Prostate gland (tissue), 2 donors: ENCODE measurements around the gene ARRB1. TPM values are rescaled to one million over a fixed set of nuclear protein-coding genes. Genes with fewer than 3 reads are reported as not detected.
A peak's percentile ranks its signal among the peaks of the same experiment; 100 is the strongest.

ENCODE experiments used
- DNase-seq: peaks from one replicate; pipeline ENCODE4 v3.0.0-alpha.2; 2019; ENCODE audit warnings: low spot score
- H3K27ac ChIP-seq, 2 donors: fragments of 200-600 bp; sonication (generic); 2 replicates each; pipeline ENCODE4 v1.5.1; 2017 to 2019
- H3K27me3 ChIP-seq: fragments of 200-600 bp; sonication (generic); replicated peaks from 2 replicates; pipeline ENCODE4 v1.5.1; 2019; ENCODE audit not compliant: insufficient read depth
- H3K36me3 ChIP-seq, 2 donors: fragments of 200-600 bp; sonication (generic); 1 replicate in 1 of 2; 2 replicates in 1 of 2; pipeline versions ENCODE4 v1.5.1 to v1.8.1; 2017 to 2019
- H3K4me1 ChIP-seq: fragments of 200-600 bp; sonication (generic); replicated peaks from 2 replicates; pipeline ENCODE4 v1.5.1; 2019
- H3K4me3 ChIP-seq, 2 donors: fragments of 200-600 bp; sonication (generic); 2 replicates each; pipeline ENCODE4 v1.5.1; 2017 to 2019
- H3K9me3 ChIP-seq: fragments of 200-600 bp; sonication (generic); 2 replicates; pipeline ENCODE4 v1.5.1; 2017
- POLR2A ChIP-seq: fragments of 450-650 bp; IDR thresholded peaks from one replicate; pipeline ENCODE4 v1.6.1; 2016; ENCODE audit warnings: antibody characterized with exemption, mild to moderate bottlenecking
- POLR2AphosphoS5 ChIP-seq: sonication (generic); formaldehyde crosslinking; IDR thresholded peaks from one replicate; pipeline ENCODE4 v1.6.1; 2017; ENCODE audit warnings: antibody characterized with exemption
- WGBS: methylation state at CpG from one replicate; pipeline ENCODE4 v1.1.5; 2018; 5-methylcytosine and 5-hydroxymethylcytosine counted together
- intact Hi-C: fragments of 100-400 bp; cut with DNase I; formaldehyde crosslinking; loops from one replicate; pipeline ENCODE4 v1.14.2; 2022
- total RNA-seq, 2 donors: library from RNA; depleted of rRNA; stranded (reverse); fragments of >200 nt; gene quantifications; one replicate each; pipeline ENCODE4 v1.1.0, GENCODE V29; 2016
- TF ChIP-seq, protein P1 (sequence below), 4 experiments: fragments of 200-600 bp in 2 of 4; fragments of 450-650 bp in 2 of 4; sonication (generic) in 2 of 4; IDR thresholded peaks; 1 replicate in 3 of 4; 2 replicates in 1 of 4; pipeline ENCODE4 v1.5.1; 2016 to 2019; ENCODE audit warnings: antibody characterized with exemption in 4 of 4, mild to moderate bottlenecking in 2 of 4, moderate library complexity in 2 of 4

Gene ARRB1
- total RNA-seq, 2 donors from 2014 or later, result 31.9 to 64.7 TPM

DNA sequence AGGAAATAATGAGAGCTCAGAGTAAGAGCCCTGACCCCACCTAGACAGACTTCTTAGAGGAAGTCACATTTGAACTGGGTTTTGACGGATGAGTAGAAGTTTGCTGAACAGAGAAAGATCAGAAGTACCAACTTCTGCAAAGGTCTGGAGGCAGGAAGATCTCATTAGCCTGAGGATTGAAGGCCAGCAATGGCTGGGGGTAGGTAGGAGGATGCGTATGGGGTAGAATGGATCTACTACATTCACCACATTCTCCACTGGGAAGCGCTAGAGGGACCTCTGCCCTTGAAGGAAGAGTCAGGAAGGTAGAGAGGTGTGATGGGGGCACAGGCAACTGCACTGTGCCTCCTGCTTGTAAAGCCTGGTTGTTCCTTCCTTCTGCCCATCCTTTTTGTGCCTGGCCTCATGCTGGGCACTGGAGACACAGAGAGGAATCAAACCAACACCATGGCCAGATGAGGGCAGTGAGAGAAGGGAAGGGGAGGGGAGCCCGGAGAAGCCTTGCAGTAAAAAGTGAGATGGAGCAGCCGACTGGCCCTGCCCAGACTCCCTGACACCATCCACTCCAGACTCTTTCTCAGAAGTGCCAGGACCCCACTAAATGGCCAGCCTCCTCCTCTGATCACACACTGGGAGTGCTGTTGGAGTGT lies 106.0 kb downstream of the ARRB1 start:
- Histone ChIP-seq H3K4me3 (no peak overlapping the region), H3K36me3 (no peaks in the 10 kb centered on the region), H3K9me3 (no peaks in the 10 kb centered on the region), H3K27ac (no peak overlapping the region), H3K27me3 (peaks cover 2% of the 10 kb centered on the region), H3K4me1 (peaks cover 3% of the 10 kb centered on the region)
- DNase-seq, result no peak
- WGBS, result 73% methylated on average over 5 of the region's 5 CpGs
- intact Hi-C loops, result loop anchor here (2.0 to 5.0 kb wide), 2 partner anchors 221 to 313 kb away; no protein-coding TSS in a partner anchor
- TF ChIP-seq, protein P1, sequence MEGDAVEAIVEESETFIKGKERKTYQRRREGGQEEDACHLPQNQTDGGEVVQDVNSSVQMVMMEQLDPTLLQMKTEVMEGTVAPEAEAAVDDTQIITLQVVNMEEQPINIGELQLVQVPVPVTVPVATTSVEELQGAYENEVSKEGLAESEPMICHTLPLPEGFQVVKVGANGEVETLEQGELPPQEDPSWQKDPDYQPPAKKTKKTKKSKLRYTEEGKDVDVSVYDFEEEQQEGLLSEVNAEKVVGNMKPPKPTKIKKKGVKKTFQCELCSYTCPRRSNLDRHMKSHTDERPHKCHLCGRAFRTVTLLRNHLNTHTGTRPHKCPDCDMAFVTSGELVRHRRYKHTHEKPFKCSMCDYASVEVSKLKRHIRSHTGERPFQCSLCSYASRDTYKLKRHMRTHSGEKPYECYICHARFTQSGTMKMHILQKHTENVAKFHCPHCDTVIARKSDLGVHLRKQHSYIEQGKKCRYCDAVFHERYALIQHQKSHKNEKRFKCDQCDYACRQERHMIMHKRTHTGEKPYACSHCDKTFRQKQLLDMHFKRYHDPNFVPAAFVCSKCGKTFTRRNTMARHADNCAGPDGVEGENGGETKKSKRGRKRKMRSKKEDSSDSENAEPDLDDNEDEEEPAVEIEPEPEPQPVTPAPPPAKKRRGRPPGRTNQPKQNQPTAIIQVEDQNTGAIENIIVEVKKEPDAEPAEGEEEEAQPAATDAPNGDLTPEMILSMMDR (IDR thresholded peaks at IDR 0.05), result no peak
- TF ChIP-seq POLR2AphosphoS5, result no peak
- no peak for TF ChIP-seq POLR2A

DNA sequence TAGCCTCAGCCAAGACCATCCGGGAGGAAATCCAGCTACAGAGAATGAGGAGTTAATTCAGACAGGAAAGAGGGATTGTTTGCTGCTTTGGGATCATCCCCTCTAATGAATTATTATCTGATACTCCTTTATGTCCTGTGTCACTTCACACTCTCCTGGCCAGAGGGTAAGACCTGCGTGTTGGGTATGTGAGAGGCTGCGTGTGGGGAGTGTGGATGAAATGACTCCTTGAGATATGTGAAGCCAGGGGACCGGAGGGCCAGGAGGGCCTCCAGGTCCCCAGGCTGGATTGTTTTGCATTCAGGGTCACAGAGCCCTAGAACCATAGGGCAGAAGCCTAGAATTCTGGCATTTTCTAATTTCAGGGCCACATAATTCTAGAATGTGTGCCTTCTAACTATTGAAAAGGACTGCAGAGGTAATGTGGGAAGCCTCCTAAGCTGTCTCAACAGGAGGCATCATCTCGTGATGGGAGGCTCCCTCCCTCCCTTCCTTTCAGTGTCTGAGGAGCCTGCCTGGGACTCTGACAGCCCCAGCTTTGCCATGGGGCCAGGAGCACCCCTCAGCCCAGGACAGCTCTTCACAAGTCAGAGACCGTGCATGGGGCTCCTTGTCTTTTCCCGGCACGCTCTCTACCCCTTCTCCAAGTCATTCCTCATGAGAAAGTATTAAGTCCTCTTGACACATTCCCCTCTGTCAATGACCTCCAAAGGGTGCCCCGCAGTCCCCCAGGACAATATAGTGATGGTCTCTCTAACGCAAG lies 107.2 kb downstream of the ARRB1 start:
- Histone ChIP-seq H3K36me3 (no peaks in the 10 kb centered on the region), H3K4me3 (no peak overlapping the region), H3K4me1 (peaks cover 4% of the 10 kb centered on the region), H3K27ac (no peak overlapping the region), H3K9me3 (no peaks in the 10 kb centered on the region), H3K27me3 (peaks cover 2% of the 10 kb centered on the region)
- intact Hi-C loops, result no loop called here
- TF ChIP-seq POLR2AphosphoS5, result no peak
- TF ChIP-seq, protein P1 (IDR thresholded peaks at IDR 0.05), result no peak
- TF ChIP-seq POLR2A, result no peak
- 78% methylated on average over 10 of the region's 10 CpGs for WGBS
- no peak for DNase-seq

DNA sequence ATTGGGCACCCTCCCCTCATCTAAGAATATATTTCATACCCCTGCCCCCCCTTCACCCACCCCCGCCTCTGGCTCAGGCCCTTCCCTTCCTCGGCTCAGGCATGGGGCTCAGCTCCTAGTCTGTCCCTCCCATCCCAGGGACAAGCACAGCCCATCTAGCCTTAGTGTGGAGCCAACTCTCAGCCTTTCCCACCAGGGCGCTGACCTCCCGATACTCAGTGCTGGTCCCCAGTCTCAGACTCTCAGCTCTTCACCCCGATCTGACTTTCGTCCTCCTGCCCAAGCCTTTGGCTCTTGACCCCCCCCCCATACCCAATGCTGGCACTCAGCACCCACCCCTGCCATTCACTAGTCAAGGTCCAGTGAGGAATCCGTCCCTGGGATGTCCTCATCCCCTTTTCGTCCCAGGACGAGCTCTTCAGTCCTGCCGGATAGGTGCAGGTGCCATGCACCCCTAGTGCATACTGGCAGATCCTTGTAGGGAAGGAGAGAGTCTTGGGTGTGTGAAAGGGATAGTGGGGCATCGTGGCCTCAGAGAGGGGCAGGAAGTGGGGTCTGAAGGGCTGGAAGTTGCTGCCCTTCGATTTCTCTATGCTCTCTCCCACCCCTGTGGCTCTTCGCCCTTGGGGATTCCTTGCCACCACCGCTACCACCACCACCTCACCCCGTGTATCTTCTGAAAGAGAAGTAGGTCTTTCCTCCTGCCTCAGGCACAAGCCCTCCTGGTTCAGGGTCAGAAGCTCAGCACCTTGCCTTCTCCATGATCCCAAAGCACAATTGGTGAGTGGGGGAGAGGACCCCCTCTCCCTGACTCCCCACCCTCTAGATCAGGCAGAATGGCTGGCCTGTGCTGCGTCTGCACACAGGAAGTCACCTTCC lies 108.5 kb downstream of the ARRB1 start:
- H3K9me3 ChIP-seq, result no peaks in the 10 kb centered on the region
- no peak overlapping the region for H3K4me3 ChIP-seq
- TF ChIP-seq POLR2AphosphoS5 (no peak), POLR2A (no peak)
- TF ChIP-seq, protein P1 (IDR thresholded peaks at IDR 0.05), result no peak
- 83% methylated on average over 16 of the region's 16 CpGs for WGBS
- no peak for DNase-seq
- peaks cover 2% of the 10 kb centered on the region for H3K27me3 ChIP-seq
- intact Hi-C loops, result no loop called here
- no peak overlapping the region for H3K27ac ChIP-seq
- H3K36me3 ChIP-seq, result no peaks in the 10 kb centered on the region
- peaks cover 4% of the 10 kb centered on the region for H3K4me1 ChIP-seq

DNA sequence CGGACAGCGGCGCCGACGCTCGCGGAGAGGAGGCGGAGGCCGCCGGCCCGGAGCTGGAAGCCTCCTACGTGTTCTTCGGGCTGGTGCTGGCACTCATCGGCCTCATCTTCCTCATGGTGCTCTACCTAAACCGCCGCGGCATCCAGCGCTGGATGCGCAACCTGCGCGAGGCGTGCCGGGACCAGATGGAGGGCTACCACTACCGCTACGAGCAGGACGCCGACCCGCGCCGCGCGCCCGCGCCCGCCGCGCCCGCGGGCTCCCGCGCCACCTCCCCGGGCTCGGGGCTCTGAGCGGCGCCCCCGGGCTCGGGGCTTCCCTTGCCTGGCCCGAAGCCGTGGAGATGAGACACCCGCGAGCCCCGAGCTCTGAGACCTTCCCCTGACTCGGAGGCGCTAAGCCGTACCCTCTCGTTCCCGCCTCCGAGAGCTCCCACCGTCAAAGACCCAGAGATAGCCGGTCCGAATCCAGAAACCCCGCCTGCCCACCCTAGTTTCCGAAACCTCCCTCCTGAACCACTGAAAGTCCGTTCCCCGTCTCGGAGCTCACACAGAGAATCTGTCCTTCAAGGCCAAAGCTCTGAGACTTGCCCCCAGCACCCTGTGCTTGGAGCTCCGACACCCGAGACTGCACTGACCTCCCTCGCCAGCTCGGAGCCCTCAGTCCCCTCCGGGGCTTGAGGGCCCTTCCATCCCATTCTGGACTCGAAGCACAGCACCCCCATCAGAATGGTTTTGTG lies 109.4 kb downstream of the ARRB1 start:
- TF ChIP-seq POLR2AphosphoS5 (no peak), POLR2A (no peak)
- TF ChIP-seq, protein P1 (IDR thresholded peaks at IDR 0.05), result no peak
- intact Hi-C loops, result no loop called here
- Histone ChIP-seq H3K36me3 (no peaks in the 10 kb centered on the region), H3K27me3 (peaks cover 2% of the 10 kb centered on the region), H3K4me3 (peak overlapping the region; percentile 27 to 41), H3K4me1 (peaks cover 4% of the 10 kb centered on the region), H3K27ac (no peak overlapping the region), H3K9me3 (no peaks in the 10 kb centered on the region)
- no peak for DNase-seq
- WGBS, result 6% methylated on average over 56 of the region's 72 CpGs
